ENCODE results near the gene LCOR.

DNA sequence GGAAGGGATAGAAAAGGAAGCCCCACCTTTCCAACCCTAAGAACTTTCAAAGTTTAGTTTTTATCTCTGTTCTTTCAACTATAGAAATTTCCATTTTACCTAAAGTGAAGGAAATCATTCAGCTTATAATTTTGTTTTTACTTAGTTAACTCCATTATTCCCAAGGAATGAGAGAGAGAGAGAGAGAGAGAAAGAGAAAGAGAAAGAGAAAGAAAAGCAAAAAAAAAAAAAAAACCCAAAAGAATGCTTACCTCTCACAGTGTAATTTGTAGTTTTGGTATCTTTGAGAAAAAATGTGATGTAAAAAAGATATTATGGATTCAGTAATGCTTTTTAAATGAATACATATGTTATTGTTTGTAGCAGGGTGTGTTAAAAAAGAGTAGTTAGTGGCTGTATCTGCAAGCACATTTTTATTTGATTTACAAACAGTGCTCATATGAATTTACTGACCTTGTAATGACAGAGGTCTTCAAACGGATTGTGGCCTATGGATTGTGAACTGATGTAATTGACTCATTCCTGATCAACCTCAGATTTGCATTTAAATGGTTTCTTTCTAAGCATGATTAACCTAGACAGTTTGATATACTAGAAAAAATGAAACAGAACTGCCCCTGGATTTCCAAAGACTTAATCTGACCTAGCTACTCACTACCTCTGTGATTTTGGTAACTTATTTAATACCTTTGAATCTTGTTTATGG, 64.9 kb downstream of the LCOR start:
- TF ChIP-seq, protein P1, sequence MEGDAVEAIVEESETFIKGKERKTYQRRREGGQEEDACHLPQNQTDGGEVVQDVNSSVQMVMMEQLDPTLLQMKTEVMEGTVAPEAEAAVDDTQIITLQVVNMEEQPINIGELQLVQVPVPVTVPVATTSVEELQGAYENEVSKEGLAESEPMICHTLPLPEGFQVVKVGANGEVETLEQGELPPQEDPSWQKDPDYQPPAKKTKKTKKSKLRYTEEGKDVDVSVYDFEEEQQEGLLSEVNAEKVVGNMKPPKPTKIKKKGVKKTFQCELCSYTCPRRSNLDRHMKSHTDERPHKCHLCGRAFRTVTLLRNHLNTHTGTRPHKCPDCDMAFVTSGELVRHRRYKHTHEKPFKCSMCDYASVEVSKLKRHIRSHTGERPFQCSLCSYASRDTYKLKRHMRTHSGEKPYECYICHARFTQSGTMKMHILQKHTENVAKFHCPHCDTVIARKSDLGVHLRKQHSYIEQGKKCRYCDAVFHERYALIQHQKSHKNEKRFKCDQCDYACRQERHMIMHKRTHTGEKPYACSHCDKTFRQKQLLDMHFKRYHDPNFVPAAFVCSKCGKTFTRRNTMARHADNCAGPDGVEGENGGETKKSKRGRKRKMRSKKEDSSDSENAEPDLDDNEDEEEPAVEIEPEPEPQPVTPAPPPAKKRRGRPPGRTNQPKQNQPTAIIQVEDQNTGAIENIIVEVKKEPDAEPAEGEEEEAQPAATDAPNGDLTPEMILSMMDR (IDR thresholded peaks at IDR 0.05): no peak
- no peak for TF ChIP-seq POLR2AphosphoS5 (IDR thresholded peaks at IDR 0.05)
- TF ChIP-seq POLR2A (IDR thresholded peaks at IDR 0.05): no peak

Data from suprapubic skin (tissue), 4 donors.